ENCODE results near the gene PRICKLE4. TPM values are rescaled to one million over a fixed set of nuclear protein-coding genes. Genes with fewer than 3 reads are reported as not detected.

PRICKLE4 gene
- total RNA-seq, 1 donor from 2014 or later, result 0.88 TPM

DNA sequence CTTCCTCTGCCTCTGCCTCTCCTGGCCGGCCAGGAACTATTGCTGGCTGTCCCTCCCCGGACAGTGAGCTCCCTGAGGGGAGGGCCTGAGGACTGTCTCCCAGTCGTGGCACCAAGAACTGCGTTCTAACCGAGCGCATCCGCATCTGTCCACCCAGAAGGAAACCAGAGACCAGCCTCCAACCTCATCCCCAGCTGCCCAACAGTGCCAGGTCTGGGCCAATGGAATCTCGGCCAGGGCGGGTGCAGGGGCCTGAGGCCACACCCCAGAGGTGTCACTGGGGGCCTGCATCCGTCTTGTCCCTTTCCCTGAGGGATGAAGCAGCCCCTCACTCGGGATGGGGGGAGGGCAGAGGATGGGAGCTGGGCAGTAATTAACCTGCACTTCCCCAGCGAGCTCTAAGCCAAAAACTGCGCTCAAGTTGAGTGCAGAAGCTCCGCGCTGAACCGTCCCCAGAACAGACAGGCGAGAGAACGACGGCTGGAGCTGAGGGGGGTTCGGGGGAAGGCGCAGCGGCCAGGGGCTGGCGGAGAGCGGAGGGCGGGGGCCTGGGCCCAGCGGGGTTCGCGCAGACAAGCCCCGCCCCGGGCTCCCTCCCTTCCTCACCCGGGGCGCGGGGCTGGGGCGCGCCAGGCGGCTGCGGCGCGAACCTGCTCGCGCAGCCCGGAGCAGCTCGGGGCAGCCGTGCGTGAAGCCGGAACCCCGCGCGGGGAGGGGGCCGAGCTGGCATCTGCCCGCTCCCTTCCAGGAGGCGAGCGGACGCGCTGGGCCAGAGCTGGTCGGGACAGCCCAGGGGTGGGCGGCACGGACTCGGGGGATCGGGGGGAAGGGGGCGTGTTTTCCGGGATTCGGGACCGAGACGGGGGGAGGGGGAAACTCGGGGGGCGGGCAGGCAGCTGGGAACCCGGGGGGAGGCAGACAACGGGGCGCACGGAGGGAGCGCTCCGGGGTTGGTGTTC lies 46.6 kb upstream of the PRICKLE4 start:
- intact Hi-C loops (cut with micrococcal nuclease), result no loop called here
- Histone ChIP-seq H3K27ac (replicated peaks) (peak overlapping the region; percentile 100), H3K9me3 (replicated peaks) (no peaks in the 10 kb centered on the region), H3K27me3 (ENCODE audit: low read depth) (no peaks in the 10 kb centered on the region), H3K4me3 (peak overlapping the region; percentile 99), H3K4me1 (peaks cover 62% of the 10 kb centered on the region), H3K36me3 (no peaks in the 10 kb centered on the region)
- peak; percentile 81 for DNase-seq
- no peak for TF ChIP-seq CTCF (IDR thresholded peaks at IDR 0.05; ENCODE audit: borderline replicate concordance)

DNA sequence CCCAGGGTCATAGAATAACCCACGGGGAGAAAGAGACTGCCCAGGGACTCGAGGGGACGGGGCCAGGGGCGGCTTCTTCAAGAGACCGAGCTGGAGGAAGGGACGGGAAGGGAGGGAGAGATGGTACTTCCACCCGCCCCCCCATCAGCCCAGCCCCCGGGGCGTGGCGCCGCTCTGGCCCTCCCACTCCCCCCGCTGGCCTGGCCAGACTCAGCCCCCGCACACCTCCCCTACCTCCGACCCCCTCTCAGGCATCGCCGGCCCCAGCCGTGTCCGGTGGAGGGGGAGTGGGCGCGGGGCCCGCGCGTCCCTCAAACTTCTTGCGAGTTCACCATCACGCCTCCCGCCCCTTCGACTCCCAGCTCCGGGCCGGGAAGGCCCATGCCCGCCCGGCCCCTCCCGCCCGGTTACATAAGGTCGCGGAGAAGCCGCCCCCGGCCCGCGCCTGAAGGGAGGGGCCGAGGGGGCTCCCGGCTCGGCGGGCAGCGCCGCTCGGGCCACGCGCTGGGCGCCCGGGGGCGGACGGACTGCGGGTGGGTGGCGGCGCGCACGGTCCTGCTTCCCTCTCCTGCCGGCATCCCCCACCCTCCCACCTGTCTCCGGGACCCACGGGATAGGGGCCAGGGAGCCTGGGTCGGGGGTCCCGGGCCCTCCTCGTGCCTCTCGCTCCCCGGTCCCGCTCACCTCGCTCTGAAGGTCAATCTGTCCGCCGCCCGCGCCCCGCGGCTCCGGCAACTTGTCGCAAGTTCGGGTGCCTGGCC lies 45.7 kb upstream of the PRICKLE4 start:
- Histone ChIP-seq H3K27me3 (ENCODE audit: low read depth) (no peaks in the 10 kb centered on the region), H3K9me3 (replicated peaks) (no peaks in the 10 kb centered on the region), H3K4me3 (peak overlapping the region; percentile 99), H3K27ac (replicated peaks) (peak overlapping the region; percentile 100), H3K4me1 (peaks cover 53% of the 10 kb centered on the region), H3K36me3 (no peaks in the 10 kb centered on the region)
- TF ChIP-seq CTCF (IDR thresholded peaks at IDR 0.05; ENCODE audit: borderline replicate concordance), result no peak
- DNase-seq, result peak; percentile 89
- intact Hi-C loops (cut with micrococcal nuclease), result no loop called here

DNA sequence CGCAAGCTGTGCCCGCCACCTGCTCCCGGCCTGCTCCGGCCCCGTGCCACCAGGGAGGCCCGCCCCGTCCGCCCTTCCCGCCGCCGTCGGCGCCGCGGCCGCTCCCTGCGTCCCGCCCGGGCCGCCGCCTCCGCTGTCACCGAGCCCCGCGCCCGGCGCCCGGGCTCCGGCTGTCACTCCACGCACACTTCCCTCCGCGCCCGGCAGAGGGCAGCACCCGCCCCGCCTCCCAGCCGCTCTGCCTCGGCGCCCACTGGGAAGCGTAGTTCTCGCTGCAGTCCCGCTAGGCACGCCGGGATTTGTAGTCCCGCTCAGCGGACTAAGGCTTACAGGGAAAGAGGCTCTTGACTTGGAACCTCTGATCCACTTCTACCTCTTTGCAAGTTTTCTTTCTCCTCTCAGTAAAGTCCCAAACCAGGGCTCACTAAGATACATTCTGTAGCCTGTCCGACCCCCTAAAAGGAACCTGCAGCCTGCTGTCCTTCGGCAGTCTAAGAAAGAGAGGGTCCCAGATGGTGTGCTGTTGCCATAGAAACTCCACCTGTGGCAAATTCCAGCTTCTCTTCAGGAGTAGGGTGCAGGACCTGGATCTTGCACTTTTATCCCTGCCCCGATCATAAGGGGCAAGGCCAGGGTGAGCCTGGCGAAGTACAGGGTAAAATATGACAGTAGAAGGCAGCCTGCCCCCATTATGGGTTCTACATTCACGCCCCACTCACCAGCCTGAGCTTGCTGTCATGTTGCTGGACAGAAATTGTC lies 45.0 kb upstream of the PRICKLE4 start, which contains the start of gene TFEB:
TSS of gene TFEB (minus strand) at position 182 of the 759 bp plus-strand sequence. CDS start 44,395 bp downstream, outside the sequence.
- TF ChIP-seq CTCF (IDR thresholded peaks at IDR 0.05; ENCODE audit: borderline replicate concordance), result peak; percentile 95
- DNase-seq, result peak; percentile 95
- intact Hi-C loops (cut with micrococcal nuclease), result no loop called here
- peaks cover 45% of the 10 kb centered on the region for H3K4me1 ChIP-seq
- no peaks in the 10 kb centered on the region for H3K36me3 ChIP-seq
- no peaks in the 10 kb centered on the region for H3K9me3 ChIP-seq (replicated peaks)
- peak within 1 kb of the TSS; percentile 99 for H3K4me3 ChIP-seq
- H3K27ac ChIP-seq (replicated peaks), result peak within 1 kb of the TSS; percentile 100
- no peaks in the 10 kb centered on the region for H3K27me3 ChIP-seq (ENCODE audit: low read depth)

DNA sequence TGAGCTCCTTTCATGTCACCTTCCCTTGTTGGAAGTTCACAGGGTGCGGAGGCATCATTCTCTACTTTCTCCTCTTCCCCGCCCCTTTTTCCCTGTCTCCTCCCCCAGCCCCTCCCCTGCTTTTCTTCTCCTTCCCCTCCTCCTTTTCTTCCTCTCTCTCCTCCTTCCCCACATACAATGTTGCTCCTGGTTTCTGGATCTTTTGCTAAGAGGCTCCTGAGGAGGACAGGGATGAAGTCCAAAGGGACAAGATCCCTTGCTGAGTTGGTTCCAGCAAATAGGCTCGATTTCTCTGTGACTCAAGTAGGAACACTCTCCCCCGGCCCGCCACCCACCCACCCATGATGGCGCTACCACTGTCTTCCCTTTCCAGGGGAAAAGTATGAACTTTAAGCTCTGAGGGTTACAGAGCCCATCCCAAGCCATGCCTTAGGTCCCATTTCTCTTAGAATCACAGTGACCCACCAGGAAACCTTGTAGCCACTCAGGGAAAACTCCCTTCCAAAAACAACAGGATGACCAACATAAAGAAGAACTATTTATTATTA lies 44.3 kb upstream of the PRICKLE4 start:
- H3K27me3 ChIP-seq (ENCODE audit: low read depth), result no peaks in the 10 kb centered on the region
- peak overlapping the region; percentile 99 for H3K4me3 ChIP-seq
- DNase-seq, result no peak
- no peaks in the 10 kb centered on the region for H3K36me3 ChIP-seq
- no peak overlapping the region for H3K27ac ChIP-seq (replicated peaks)
- TF ChIP-seq CTCF (IDR thresholded peaks at IDR 0.05; ENCODE audit: borderline replicate concordance), result no peak
- intact Hi-C loops (cut with micrococcal nuclease), result no loop called here
- H3K9me3 ChIP-seq (replicated peaks), result no peaks in the 10 kb centered on the region
- peaks cover 39% of the 10 kb centered on the region for H3K4me1 ChIP-seq

All from left ventricle myocardium inferior (tissue), 1 donor.